Stimulated activated CD4-positive, alpha-beta T cell treated with anti-CD3 and anti-CD28 coated beads, Interleukin-15, amount 100 ng/mL, for 1 hour (primary cell): ENCODE results near the gene HDGFL2.

Experiments used
- DNase-seq, 2 donors: peaks; one replicate each; pipeline ENCODE4 v3.0.0-alpha.2; 2020; ENCODE audit warnings: low read depth in 1 of 2, low spot score in 1 of 2

Gene HDGFL2

DNA sequence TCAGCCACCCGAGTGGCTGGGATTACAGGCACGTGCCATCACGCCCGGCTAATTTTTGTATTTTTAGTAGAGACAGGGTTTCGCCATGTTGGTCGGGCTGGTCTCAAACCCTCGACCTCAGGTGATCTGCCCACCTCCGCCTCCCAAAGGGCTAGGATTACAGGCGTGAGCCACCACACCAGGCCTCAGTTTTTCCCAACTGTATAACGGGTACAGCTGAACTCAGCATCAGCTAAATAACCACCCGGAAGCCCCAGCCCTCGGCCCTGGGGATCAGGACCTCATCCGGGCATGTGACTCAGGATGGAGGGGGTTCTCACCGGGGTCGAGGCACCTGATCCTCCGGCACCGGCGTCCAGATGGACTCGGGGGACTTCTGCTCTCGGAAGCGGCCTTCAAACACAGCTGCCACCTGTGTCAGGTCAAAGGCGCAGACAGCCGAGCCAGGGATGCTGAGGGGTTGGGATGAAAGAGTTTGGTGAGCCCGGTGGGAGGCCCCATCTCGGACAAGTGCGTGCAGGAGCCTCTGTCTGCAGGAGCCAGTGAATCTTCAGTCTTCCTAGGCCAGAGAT is 78.5 kb downstream of the HDGFL2 start:
- no peak for DNase-seq
